Epithelial cell of proximal tubule (primary cell): ENCODE data around the gene HDAC4. TPM values are rescaled to one million over a fixed set of nuclear protein-coding genes. Genes with fewer than 3 reads are reported as not detected.

Experiments used
- DNase-seq: peaks from one replicate; pipeline ENCODE4 v3.0.0-alpha.2; 2011; ENCODE audit warnings: low read depth
- H3K4me3 ChIP-seq: 2 replicates; pipeline ENCODE4 v1.5.1; 2011; ENCODE audit warnings: low read depth, mild to moderate bottlenecking, low read length
- total RNA-seq: library from RNA; depleted of rRNA; stranded (reverse); fragments of >200 nt; gene quantifications from 2 replicates; pipeline ENCODE4 v1.2.3, GENCODE V29; 2015
- TF ChIP-seq, protein P1 (sequence below): conservative IDR thresholded peaks from 2 replicates; pipeline ENCODE4 v1.5.1; 2012; ENCODE audit warnings: low read depth, mild to moderate bottlenecking, low read length

HDAC4 gene
- total RNA-seq, 1 donor from 2014 or later, result 23.2 TPM

DNA sequence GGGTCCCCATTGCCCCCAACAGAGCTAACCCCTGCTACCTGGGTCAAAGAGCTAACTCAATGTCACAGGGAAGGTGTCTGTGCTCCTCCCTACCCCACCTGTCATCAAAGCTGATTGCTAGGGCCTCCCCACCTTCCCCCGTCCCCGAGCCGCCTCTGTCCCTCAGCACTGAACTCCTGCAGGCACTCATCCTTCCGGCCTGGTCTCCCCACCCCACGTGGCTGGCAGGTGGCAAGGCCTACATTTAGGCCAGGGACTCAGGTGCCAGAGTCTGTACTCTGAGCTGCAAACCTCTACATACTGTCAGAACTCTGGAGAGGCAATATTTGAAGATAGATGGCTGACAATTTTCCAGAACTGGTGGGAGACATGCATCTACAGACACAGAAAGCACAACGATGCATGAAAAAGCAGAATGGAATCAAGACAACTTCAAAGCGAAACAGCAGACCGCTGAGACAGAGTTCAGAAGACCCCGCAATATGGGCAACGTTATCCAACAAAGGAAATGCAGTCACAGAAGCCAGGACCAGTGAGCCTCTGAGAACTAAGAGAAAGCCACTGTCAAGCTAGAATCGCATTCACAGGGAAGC is 195.8 kb downstream of the HDAC4 start:
- TF ChIP-seq, protein P1, sequence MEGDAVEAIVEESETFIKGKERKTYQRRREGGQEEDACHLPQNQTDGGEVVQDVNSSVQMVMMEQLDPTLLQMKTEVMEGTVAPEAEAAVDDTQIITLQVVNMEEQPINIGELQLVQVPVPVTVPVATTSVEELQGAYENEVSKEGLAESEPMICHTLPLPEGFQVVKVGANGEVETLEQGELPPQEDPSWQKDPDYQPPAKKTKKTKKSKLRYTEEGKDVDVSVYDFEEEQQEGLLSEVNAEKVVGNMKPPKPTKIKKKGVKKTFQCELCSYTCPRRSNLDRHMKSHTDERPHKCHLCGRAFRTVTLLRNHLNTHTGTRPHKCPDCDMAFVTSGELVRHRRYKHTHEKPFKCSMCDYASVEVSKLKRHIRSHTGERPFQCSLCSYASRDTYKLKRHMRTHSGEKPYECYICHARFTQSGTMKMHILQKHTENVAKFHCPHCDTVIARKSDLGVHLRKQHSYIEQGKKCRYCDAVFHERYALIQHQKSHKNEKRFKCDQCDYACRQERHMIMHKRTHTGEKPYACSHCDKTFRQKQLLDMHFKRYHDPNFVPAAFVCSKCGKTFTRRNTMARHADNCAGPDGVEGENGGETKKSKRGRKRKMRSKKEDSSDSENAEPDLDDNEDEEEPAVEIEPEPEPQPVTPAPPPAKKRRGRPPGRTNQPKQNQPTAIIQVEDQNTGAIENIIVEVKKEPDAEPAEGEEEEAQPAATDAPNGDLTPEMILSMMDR, result no peak
- DNase-seq, result no peak

DNA sequence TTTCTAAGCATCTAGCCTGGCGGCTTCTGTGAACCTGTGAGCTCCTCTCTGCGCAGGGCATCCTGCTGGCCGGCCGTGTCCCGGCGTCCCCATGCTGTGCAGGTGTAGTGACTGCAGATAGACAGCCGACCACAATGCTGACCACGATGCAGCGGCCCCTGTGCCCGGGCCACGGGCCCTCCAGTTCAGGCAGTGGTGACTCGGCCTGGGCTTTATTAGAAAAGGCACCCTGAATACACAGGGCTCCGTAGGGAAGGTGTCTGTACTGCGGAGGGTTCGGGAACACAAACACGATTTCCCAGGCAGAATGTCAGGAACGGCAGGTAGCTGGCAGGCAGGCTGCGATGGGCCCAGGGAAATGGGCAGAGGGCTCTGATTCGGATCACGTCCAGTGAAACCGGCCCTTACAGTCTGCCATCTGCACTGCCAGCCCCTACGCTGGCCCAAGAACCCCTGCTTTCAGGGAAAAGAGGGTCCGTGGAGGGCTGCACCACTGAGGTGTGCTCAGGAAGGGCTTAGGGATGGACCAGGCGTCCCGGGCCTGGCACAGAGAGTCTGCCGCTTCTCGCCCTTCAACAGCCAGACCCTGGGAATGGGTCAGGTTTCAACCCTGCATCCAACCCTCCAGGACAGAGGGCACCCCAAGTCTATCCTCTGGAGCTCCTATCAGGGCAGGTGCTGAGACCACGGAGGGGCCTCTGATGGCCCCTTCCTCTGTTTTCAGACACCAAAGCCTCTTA is 196.5 kb downstream of the HDAC4 start:
- TF ChIP-seq, protein P1, result no peak
- no peak for DNase-seq
- no peak overlapping the region for H3K4me3 ChIP-seq

More for the DNA sequence above, 195.8 kb downstream of the HDAC4 start:
- H3K4me3 ChIP-seq, result no peak overlapping the region

DNA sequence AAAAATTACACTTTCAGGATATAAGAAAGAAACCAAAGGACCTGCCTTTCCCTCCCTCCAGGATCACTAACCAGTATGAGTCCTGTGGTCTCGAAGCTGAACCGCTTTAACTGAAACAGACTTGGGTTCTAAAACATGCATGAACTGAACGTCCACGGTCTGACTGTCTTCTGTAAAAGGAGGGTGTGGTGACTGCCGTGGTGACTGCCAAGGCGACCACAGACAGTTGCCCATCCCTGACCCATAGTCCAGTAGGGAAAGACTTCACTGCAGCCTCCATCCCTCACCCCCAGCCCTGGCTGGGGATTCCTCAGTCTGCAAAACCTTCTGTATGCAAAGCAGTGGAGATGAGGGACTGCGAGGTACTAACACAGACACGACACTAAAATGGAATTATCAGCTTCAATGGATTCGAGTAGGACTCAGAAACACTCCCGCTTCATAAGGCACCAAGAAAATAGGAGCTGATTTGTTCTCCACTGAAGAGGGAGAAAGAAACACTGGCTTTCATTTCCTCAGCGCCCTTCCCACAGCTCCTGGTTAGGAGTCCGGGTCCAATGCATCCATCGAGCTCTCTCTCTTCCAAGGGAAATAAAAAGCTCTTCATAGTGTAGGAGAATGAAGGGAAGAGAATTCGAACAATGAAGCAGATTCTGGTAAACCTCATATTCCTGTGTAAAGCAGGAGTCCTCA is 197.2 kb downstream of the HDAC4 start:
- no peak for DNase-seq
- TF ChIP-seq, protein P1, result no peak
- no peak overlapping the region for H3K4me3 ChIP-seq

DNA sequence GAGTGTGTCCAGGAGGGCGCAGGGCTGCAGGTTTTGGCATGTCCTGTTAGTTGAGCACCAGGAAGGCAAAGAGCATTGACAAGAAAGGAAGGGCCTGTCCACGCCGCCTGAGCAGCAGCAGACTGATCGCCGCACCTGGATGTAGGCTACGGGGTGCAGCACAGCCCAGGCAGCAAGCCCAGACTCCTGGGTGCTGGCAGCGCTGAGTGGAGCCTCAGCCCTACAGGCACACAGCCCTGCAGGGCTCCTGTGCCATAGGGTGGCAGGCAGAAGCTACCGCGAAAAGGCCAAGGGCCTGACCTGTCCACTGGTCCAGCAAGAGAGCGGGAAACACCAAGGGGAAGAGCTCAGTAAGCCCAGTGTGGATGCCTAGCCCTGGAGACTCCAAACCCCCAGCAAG is 198.0 kb downstream of the HDAC4 start:
- H3K4me3 ChIP-seq, result no peak overlapping the region
- TF ChIP-seq, protein P1, result no peak
- no peak for DNase-seq

DNA sequence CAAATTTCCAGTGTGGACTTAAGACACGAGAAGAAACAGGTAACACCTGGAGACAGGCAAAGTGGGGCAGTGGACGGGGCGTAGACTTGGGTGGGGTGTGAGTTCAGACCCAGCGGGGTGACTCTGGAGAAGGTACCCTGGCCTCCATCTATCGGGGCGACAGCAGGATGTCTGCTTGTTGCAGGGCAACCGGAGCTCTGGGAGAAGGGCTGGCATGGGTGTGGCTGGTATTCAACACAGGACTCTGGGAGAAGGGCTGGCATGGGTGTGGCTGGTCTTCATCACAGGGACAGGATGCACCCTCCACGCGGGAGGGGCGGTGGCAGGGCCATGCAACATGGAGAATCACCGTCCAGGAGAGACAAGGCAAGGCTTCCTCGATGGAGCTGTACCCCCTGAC is 198.5 kb downstream of the HDAC4 start:
- TF ChIP-seq, protein P1, result no peak
- no peak for DNase-seq
- no peak overlapping the region for H3K4me3 ChIP-seq

DNA sequence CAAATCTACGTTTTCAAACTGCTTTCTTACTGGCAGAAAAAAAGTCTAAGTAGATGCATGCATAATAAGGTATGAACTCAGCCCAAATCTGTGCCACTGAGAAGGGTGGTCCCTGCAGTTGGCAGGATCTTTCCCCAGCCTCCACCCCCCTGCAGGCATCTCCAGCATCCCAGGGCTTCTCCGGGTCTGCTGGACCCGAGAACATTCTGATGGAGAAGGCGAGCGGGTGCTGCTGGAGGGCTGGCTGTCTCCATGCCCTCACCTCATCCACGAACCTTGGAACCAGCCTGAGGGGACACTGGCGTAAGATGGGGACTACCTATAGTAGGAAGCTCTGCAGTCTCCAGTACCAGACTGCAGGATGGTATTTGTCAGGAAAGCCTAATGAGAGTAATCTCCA is 198.9 kb downstream of the HDAC4 start:
- no peak for DNase-seq
- TF ChIP-seq, protein P1, result no peak

More for the DNA sequence above, 198.9 kb downstream of the HDAC4 start:
- no peak overlapping the region for H3K4me3 ChIP-seq
